Measurements from ENCODE around the gene CDH16. TPM values are rescaled to one million over a fixed set of nuclear protein-coding genes. Genes with fewer than 3 reads are reported as not detected.

Gene CDH16
- total RNA-seq, 2 donors from 2014 or later = not detected

- Histone ChIP-seq H3K9ac (ENCODE audit: extremely low read depth, low read length, poor library complexity, severe bottlenecking) (peak within 1 kb of the TSS; percentile 58), H3K36me3 (ENCODE audit: control insufficient read depth, insufficient read depth, low read length) (peaks cover 16% of the 10 kb centered on the region), H3K4me1 (ENCODE audit: control insufficient read depth, insufficient read depth, low read length) (peaks cover under 1% of the 10 kb centered on the region), H3K9me3 (ENCODE audit: control insufficient read depth, low read length) (no peaks in the 10 kb centered on the region), H3K27ac (ENCODE audit: low read depth, low read length) (no peak within 1 kb of the TSS), H3K4me3 (ENCODE audit: low read length) (peak within 1 kb of the TSS; percentile 87), H3K27me3 (ENCODE audit: control insufficient read depth, insufficient read depth, low read length, poor library complexity, severe bottlenecking) (no peaks in the 10 kb centered on the region)
- Mint-ChIP-seq H3K27me3 (ENCODE audit: insufficient read depth) (peaks cover 8% of the 10 kb centered on the region), H3K9me3 (no peaks in the 10 kb centered on the region), H3K4me1 (peaks cover 5% of the 10 kb centered on the region), H3K4me3 (peak within 1 kb of the TSS; percentile 82), H3K36me3 (ENCODE audit: low read depth) (peaks cover 13% of the 10 kb centered on the region), H3K27ac (peak within 1 kb of the TSS; percentile 93)
- no peak for TF ChIP-seq CTCF (conservative IDR thresholded peaks at IDR 0.05)
- peak; percentile 99 for DNase-seq
- WGBS, 2 experiments (ENCODE audit: insufficient coverage in 1 of 2, insufficient read length in 1 of 2) = 0 to 2% methylated on average over 11 to 57 of the region's 58 CpGs
These were observed 38.2 kb downstream of the CDH16 start, which contains the start of gene PDP2 for GRCh38 chr16:66880288-66881013. PDP2 (plus strand) TSS chr16:66880515; CDS start chr16:66884285, 3,770 bp downstream.

GRCh38 chr16:66878067-66878466 is 40.6 kb downstream of the CDH16 start:
- DNase-seq = no peak
- Histone ChIP-seq H3K36me3 (ENCODE audit: control insufficient read depth, insufficient read depth, low read length) (no peaks in the 10 kb centered on the region), H3K4me1 (ENCODE audit: control insufficient read depth, insufficient read depth, low read length) (no peaks in the 10 kb centered on the region), H3K27ac (ENCODE audit: low read depth, low read length) (no peak overlapping the region), H3K9me3 (ENCODE audit: control insufficient read depth, low read length) (no peaks in the 10 kb centered on the region), H3K4me3 (ENCODE audit: low read length) (no peak overlapping the region), H3K27me3 (ENCODE audit: control insufficient read depth, insufficient read depth, low read length, poor library complexity, severe bottlenecking) (no peaks in the 10 kb centered on the region), H3K9ac (ENCODE audit: extremely low read depth, low read length, poor library complexity, severe bottlenecking) (no peak overlapping the region)
- Mint-ChIP-seq H3K27me3 (ENCODE audit: insufficient read depth) (peaks cover 8% of the 10 kb centered on the region), H3K27ac (no peak overlapping the region), H3K36me3 (ENCODE audit: low read depth) (no peaks in the 10 kb centered on the region), H3K4me3 (no peak overlapping the region), H3K9me3 (no peaks in the 10 kb centered on the region), H3K4me1 (peaks cover 5% of the 10 kb centered on the region)
- TF ChIP-seq CTCF (conservative IDR thresholded peaks at IDR 0.05) = no peak
- 91 to 94% methylated on average over 4 of the region's 5 CpGs for whole genome bisulfite sequencing, 2 experiments (ENCODE audit: insufficient coverage in 1 of 2, insufficient read length in 1 of 2)

DNA sequence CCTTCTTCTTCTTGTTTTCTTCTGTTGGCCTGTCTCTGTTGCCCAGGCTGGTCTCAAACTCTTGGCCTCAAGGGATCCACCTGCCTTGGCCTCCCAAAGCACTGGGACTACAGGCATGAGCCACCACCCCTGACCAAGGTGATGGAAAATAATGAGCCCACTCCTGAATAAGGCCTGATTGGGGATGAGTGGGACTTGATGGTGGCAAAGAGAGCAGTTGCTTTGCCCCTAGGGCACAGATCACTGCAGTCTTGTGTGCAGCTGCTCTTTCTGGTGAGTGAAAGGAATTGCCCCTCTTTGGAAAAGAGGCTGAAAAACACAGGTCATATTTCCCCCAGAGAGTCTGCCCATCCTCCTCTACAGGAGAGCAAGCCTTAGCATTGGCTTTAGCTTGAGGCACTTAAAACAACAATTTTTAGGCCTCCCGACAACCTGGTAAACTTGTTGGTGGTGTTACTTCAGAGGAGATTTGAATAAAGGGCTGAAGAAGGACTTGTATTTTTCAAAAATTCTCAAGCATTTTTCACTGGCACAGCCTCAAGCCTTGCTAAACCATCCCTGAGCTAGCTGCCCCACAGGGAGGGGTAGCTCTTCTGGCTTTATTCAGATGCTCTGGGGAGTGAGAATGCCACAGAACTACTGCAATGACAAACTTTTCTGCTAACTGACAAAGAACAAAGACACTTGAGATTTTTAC is 44.5 kb downstream of the CDH16 start:
- H3K27me3 Mint-ChIP-seq (ENCODE audit: insufficient read depth) = peaks cover 15% of the 10 kb centered on the region
- H3K36me3 ChIP-seq (ENCODE audit: control insufficient read depth, insufficient read depth, low read length) = no peaks in the 10 kb centered on the region
- no peak overlapping the region for H3K27ac Mint-ChIP-seq
- 0% methylated on average over 1 of the region's 1 CpG for WGBS, 2 experiments (ENCODE audit: insufficient coverage in 1 of 2, insufficient read length in 1 of 2)
- H3K9me3 ChIP-seq (ENCODE audit: control insufficient read depth, low read length) = no peaks in the 10 kb centered on the region
- no peaks in the 10 kb centered on the region for H3K9me3 Mint-ChIP-seq
- no peak overlapping the region for H3K9ac ChIP-seq (ENCODE audit: extremely low read depth, low read length, poor library complexity, severe bottlenecking)
- H3K4me1 Mint-ChIP-seq = peaks cover 5% of the 10 kb centered on the region
- no peak overlapping the region for H3K27ac ChIP-seq (ENCODE audit: low read depth, low read length)
- H3K27me3 ChIP-seq (ENCODE audit: control insufficient read depth, insufficient read depth, low read length, poor library complexity, severe bottlenecking) = no peaks in the 10 kb centered on the region
- H3K4me1 ChIP-seq (ENCODE audit: control insufficient read depth, insufficient read depth, low read length) = no peaks in the 10 kb centered on the region
- no peak overlapping the region for H3K4me3 Mint-ChIP-seq
- DNase-seq = no peak
- H3K36me3 Mint-ChIP-seq (ENCODE audit: low read depth) = no peaks in the 10 kb centered on the region
- no peak overlapping the region for H3K4me3 ChIP-seq (ENCODE audit: low read length)
- no peak for TF ChIP-seq CTCF (conservative IDR thresholded peaks at IDR 0.05)

Measured in endodermal cell (in vitro differentiated cells).